ENCODE results near the gene ANKS3.

ANKS3 gene

DNA sequence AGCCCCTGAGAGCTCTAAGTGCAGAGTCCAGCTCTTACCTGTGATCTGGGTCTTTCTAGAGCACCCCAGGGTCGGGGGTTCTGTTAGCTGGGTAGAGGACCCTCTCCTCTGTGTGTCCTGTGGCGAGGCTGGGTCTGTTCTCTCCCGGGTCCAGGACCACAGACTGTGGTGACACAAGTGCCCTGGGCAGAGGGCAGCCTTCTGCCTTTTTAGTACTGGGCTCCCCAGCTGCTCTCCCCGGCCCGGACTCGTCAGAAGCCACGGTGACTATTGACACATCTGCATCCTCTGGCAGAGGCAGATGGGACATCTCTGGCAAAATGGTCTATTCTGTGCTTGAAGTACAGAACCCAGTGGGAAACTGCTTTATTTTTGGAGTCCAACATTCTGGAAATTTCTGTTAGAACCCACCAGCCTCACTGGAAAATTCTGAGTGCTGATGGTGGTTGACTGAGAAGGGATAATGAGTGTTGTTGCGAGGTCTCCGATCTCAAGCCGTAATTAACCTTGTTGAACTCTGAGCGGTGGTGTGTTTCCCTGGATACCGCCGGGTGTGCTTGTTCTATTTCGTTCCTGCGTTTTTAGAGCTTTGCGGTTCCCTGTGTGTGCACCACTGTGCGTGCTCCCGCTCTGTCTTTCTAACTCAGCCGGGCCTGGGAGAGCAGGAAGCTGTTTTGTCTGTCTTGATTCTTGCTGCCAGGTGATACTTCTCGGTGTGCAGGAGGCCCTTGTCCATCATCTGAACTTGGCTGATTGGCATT, 66.7 kb downstream of the ANKS3 start:
- Histone ChIP-seq H3K27me3 (ENCODE audit: low read length) (no peaks in the 10 kb centered on the region), H3K36me3 (ENCODE audit: low read length) (peaks cover 3% of the 10 kb centered on the region; the same call in 1 of the 2 replicates), H4K20me1 (ENCODE audit: low read depth, low read length) (no peaks in the 10 kb centered on the region), H3K4me2 (ENCODE audit: low read depth, low read length, poor library complexity, severe bottlenecking) (no peak overlapping the region), H3K4me3 (ENCODE audit: insufficient read depth, low read length, poor library complexity, severe bottlenecking) (no peak overlapping the region), H3K79me2 (ENCODE audit: insufficient read depth, low read length) (no peaks in the 10 kb centered on the region), H2AFZ (ENCODE audit: low read depth, low read length, severe bottlenecking) (no peak overlapping the region), H3K9ac (ENCODE audit: low read length) (no peak overlapping the region), H3F3A (ENCODE audit: insufficient read depth) (no peaks in the 10 kb centered on the region), H3K9me3 (ENCODE audit: insufficient read depth, low read length) (no peaks in the 10 kb centered on the region), H3K9me2 (replicated peaks; ENCODE audit: insufficient read depth, low read length) (no peaks in the 10 kb centered on the region), H3K27ac (ENCODE audit: low read depth, low read length) (no peak overlapping the region)
- TF ChIP-seq, protein P1, sequence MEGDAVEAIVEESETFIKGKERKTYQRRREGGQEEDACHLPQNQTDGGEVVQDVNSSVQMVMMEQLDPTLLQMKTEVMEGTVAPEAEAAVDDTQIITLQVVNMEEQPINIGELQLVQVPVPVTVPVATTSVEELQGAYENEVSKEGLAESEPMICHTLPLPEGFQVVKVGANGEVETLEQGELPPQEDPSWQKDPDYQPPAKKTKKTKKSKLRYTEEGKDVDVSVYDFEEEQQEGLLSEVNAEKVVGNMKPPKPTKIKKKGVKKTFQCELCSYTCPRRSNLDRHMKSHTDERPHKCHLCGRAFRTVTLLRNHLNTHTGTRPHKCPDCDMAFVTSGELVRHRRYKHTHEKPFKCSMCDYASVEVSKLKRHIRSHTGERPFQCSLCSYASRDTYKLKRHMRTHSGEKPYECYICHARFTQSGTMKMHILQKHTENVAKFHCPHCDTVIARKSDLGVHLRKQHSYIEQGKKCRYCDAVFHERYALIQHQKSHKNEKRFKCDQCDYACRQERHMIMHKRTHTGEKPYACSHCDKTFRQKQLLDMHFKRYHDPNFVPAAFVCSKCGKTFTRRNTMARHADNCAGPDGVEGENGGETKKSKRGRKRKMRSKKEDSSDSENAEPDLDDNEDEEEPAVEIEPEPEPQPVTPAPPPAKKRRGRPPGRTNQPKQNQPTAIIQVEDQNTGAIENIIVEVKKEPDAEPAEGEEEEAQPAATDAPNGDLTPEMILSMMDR (IDR thresholded peaks at IDR 0.05; ENCODE audit: insufficient read depth, low read length, poor library complexity, severe bottlenecking): no peak
- TF ChIP-seq EZH2phosphoT487 (conservative IDR thresholded peaks at IDR 0.05; ENCODE audit: low read length): no peak

GRCh38 chr16:4666537-4667202, 67.4 kb downstream of the ANKS3 start:
- H3F3A ChIP-seq (ENCODE audit: insufficient read depth): no peaks in the 10 kb centered on the region
- no peak overlapping the region for H3K4me3 ChIP-seq (ENCODE audit: insufficient read depth, low read length, poor library complexity, severe bottlenecking)
- H3K27ac ChIP-seq (ENCODE audit: low read depth, low read length): no peak overlapping the region
- no peak overlapping the region for H3K4me2 ChIP-seq (ENCODE audit: low read depth, low read length, poor library complexity, severe bottlenecking)
- no peak overlapping the region for H3K9ac ChIP-seq (ENCODE audit: low read length)
- H2AFZ ChIP-seq (ENCODE audit: low read depth, low read length, severe bottlenecking): no peak overlapping the region
- H3K79me2 ChIP-seq (ENCODE audit: insufficient read depth, low read length): no peaks in the 10 kb centered on the region
- H3K36me3 ChIP-seq (ENCODE audit: low read length): peaks cover 3% of the 10 kb centered on the region; the same call in 1 of the 2 replicates
- H3K9me2 ChIP-seq (replicated peaks; ENCODE audit: insufficient read depth, low read length): no peaks in the 10 kb centered on the region
- H4K20me1 ChIP-seq (ENCODE audit: low read depth, low read length): no peaks in the 10 kb centered on the region
- H3K9me3 ChIP-seq (ENCODE audit: insufficient read depth, low read length): no peaks in the 10 kb centered on the region
- H3K27me3 ChIP-seq (ENCODE audit: low read length): no peaks in the 10 kb centered on the region
- TF ChIP-seq EZH2phosphoT487 (conservative IDR thresholded peaks at IDR 0.05; ENCODE audit: low read length): no peak
- TF ChIP-seq, protein P1 (IDR thresholded peaks at IDR 0.05; ENCODE audit: insufficient read depth, low read length, poor library complexity, severe bottlenecking): no peak

DNA sequence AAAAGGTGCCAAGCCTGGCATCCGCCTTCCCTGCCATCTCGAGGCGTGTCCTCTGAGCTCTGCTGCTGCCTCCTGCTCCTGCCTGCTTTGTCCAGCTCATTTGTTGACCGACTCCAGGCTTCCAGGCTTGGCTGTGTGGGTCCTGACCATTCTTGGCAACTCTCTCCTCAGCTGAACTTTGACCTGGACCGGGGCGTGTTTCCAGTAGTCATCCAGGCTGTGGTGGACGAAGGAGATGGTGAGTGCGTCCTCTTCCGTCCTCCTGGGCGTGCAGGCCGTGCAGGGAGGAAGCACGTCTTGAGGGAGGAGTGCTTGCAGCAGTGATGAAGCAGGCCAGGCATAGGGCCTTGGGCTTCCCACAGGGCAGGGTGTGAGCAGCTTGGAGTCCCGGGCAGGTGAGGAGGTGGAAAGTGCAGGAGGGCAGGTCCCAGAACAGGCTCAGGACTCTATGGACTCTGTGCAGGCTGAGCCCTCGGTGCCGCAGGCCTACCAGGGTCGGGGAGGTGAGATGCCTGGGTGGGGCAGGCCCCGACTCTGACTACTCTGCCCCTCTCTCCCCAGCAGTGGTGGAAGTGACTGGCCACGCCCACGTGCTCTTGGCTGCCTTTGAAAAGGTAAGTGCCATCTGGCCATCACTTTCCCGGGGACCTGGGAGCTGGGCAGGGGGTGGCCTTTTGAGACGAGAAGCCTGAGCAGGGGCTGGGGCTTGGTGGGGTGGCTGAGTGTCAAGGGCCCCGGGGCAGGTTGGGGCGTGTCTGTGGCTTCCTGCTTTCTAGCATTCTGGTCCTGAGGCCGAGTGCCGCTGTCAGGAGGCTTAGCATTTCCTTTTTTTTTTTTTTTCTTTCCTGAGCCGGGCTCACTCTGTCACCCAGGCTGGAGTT, 69.3 kb downstream of the ANKS3 start:
- TF ChIP-seq, protein P1 (IDR thresholded peaks at IDR 0.05; ENCODE audit: insufficient read depth, low read length, poor library complexity, severe bottlenecking): no peak
- Histone ChIP-seq H3K36me3 (ENCODE audit: low read length) (peaks cover 3% of the 10 kb centered on the region; the same call in 1 of the 2 replicates), H4K20me1 (ENCODE audit: low read depth, low read length) (no peaks in the 10 kb centered on the region), H3K4me3 (ENCODE audit: insufficient read depth, low read length, poor library complexity, severe bottlenecking) (no peak overlapping the region), H2AFZ (ENCODE audit: low read depth, low read length, severe bottlenecking) (no peak overlapping the region), H3K27me3 (ENCODE audit: low read length) (no peaks in the 10 kb centered on the region), H3F3A (ENCODE audit: insufficient read depth) (no peaks in the 10 kb centered on the region), H3K9ac (ENCODE audit: low read length) (no peak overlapping the region), H3K9me3 (ENCODE audit: insufficient read depth, low read length) (no peaks in the 10 kb centered on the region), H3K79me2 (ENCODE audit: insufficient read depth, low read length) (no peaks in the 10 kb centered on the region), H3K4me2 (ENCODE audit: low read depth, low read length, poor library complexity, severe bottlenecking) (no peak overlapping the region), H3K27ac (ENCODE audit: low read depth, low read length) (no peak overlapping the region), H3K9me2 (replicated peaks; ENCODE audit: insufficient read depth, low read length) (no peaks in the 10 kb centered on the region)

Measured in SU-DHL-6 (cell line).